Subcutaneous adipose tissue (tissue), 4 donors: ENCODE data around the gene BAIAP2. TPM values are rescaled to one million over a fixed set of nuclear protein-coding genes. Genes with fewer than 3 reads are reported as not detected.

Source experiments
- total RNA-seq, 4 donors: library from RNA; depleted of rRNA; stranded (reverse); fragments of >200 nt; gene quantifications; one replicate each; pipeline ENCODE4 v1.1.0, GENCODE V29; 2016
- TF ChIP-seq, protein P1 (sequence below): fragments of 450-650 bp; IDR thresholded peaks from one replicate; pipeline ENCODE4 v1.5.1; 2016; ENCODE audit warnings: low read depth, mild to moderate bottlenecking, control low read depth, antibody characterized with exemption, moderate library complexity

The BAIAP2 gene
- total RNA-seq, 4 donors from 2014 or later: 17.4 to 31.1 (median 23.2) TPM

DNA sequence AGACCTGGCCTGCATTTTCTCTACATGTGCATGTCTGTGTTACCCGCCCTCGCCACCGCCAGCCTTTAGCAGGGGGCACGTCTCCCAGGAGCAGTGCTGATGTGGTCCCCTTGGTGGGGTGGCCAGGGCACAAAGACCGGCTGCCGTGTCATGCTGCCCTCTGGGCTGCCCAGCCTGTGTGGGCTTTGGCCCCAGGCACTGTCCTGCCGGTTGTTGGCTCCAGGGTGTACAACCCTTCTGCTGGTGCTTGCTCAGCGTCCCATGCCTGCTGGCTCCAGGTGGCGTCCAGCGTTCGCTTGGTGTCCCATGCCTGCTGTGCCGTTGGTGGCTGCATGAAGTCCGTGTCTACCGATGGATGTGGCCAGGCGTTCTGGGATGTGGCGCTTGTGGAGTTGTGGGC, 4.1 kb downstream of the BAIAP2 start:
- TF ChIP-seq, protein P1, sequence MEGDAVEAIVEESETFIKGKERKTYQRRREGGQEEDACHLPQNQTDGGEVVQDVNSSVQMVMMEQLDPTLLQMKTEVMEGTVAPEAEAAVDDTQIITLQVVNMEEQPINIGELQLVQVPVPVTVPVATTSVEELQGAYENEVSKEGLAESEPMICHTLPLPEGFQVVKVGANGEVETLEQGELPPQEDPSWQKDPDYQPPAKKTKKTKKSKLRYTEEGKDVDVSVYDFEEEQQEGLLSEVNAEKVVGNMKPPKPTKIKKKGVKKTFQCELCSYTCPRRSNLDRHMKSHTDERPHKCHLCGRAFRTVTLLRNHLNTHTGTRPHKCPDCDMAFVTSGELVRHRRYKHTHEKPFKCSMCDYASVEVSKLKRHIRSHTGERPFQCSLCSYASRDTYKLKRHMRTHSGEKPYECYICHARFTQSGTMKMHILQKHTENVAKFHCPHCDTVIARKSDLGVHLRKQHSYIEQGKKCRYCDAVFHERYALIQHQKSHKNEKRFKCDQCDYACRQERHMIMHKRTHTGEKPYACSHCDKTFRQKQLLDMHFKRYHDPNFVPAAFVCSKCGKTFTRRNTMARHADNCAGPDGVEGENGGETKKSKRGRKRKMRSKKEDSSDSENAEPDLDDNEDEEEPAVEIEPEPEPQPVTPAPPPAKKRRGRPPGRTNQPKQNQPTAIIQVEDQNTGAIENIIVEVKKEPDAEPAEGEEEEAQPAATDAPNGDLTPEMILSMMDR: no peak

DNA sequence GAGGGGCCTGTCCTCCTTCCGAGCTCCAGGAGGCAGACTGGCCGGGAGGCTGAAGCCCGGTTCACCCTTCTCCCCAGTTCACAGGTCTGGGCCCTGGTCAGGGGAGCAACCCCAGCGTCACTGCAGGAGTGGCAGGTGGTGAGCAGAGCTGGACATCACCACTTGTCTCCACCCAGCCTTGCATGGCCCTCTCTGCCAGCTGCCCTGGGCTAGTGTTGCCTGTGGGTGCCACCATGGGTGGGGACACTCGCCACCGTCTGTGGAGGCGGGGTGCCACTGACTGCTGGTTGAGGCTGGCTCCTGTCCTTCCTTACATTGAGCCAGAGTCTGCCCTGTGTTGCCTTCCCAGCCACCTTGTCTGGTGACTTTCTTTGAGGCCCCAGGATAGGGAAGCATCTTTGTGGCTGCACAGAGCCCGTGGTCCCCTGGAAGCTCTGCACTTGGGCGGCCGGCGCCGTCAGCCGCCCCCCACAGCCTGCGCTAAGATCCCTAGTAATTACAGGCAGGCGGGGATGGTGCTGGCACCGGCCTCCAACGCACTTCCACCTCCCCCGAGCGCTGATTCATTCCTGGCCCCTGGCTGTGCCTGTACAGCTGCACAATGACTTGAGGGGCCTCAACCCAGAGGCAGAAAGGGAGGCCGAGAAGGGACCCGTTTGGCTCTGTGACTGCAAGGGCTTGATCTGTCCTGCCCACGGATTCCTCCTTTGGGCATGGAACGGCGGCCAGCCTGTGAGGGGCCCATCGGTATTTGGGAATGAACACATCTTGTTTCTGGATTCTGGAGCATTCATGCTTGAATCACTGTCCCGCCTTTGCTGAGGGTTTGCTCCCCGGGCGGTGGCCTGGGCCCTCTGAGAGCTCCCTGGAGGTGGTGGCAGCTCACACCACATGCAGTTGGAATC, 5.2 kb downstream of the BAIAP2 start:
- TF ChIP-seq, protein P1: no peak

DNA sequence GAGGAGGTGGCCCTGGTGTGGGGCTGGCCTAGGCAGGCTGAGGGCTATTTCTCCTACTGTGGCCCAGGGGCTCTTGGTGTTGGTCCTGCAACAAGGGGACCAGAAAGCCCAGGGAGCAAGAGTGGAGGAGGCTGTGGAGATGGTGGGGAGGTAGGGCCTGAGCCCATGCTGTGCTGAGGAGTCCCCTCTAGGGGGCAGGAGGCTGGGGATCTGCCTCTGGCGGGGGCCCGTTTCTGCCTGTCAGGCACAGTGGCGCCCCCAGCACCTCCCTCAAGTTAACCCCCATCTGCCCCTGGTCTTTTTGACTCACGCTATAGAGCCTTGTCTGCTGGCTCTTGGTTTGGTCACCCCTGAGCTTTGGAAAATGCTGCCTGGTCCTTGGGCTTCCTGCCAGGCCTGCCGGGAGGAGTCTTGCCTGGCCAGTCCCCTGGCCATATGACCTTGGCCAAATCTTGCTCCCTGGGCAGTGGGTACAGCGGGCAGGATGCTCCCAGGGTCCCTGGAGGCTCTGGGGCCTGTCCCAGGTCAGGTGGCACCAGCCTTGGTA, 5.9 kb downstream of the BAIAP2 start:
- TF ChIP-seq, protein P1: no peak

DNA sequence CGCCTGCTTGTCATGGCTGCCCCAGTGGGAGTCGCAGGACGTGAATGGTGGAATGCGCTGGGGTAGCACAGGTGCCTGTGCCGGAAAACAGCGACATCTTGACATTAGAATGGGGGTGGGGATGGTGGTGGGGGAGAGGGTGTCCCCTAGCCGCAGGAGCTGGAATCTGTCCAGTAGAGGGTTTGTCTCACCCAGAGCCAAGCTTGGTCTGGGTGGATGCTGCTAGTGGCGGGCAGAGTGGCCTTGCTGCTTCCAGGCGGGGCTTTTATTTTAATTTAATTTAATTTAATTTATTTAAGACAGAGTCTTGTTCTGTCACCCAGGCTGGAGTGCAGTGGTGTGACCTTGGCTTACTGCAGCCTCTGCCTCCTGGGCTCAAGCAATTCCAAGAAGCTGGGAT, 7.7 kb downstream of the BAIAP2 start:
- TF ChIP-seq, protein P1: no peak

DNA sequence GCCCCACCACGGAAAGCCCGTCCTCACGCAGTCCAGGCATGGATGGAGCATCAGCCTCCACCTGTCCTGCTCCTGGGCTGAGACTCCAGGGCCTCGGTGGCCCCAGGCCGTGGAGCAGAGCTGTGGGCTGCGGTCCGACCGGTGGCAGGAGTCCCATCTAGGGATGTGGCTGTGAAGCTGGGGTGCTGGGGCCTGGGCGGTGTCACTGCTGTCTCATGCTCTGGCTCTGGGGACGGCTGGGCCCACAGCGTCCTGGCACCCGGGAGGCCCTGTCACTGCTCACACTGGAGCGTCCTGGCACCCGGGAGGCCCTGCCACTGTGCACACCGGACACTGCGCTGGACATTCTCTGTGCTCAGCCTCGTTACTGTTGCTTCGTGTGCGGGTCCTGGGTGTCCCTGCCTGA, 8.4 kb downstream of the BAIAP2 start:
- TF ChIP-seq, protein P1: no peak

DNA sequence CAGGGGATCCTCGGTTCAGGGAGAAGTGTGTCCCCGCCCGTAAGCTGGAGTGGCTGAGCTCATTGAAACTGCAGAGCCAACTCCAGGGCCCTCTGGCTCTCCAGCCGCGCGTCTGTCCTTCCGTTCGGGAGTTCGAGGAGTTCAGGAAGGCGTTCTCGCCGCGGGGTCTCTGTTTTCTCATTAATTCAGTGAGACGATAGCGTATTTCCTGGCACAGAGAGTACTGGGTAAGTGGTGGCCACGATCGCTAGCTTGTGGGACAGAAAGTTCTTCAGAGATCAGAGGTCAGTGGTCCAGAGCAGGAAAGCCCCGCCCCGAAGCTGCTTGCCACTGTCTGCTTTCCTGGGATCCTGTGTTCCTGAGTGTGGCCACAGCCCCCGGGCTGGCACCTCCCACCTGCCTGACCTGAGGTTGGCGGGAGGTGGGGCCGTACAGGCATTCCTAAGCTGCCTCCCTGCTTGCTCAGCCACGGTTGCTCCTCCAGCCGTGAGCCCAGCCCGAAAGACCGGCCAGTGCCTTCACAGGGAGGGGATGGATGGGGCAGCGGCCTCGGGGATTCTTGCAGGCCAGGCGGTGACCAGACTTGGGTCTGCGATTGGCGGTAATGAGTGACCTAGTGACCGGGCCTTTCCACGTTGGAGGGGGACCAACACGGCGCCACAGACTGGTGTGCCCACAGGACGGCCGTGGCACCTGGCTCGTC, 8.9 kb downstream of the BAIAP2 start:
- TF ChIP-seq, protein P1: no peak

DNA sequence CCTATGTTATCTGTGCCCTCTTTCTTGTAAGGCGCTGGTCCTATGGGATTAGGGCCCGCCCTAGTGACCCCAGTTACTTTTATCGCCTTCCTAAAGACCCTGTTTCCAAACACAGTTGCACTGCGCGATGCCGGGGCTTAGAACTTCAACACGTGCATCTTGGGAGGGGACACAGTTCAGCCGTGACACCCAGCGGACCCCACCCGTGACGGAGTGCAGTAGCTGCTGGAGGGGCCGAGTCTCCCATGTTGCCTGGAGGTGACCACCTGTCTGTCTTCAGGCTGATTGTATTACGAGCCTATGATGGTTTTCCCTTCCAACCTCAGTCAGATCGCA, 9.4 kb downstream of the BAIAP2 start:
- TF ChIP-seq, protein P1: no peak
